Mucosa of rectum (tissue), 2 donors: ENCODE data around the gene MRTFA.
A peak's percentile ranks its signal among the peaks of the same experiment; 100 is the strongest.
"Not testable (repeated sequence)": the region's sequence is repeated elsewhere in the genome, so short reads cannot be mapped to it uniquely, and the experiment has no call there.

Experiments
- H3K27ac ChIP-seq, 2 donors: one replicate each; pipeline ENCODE4 v1.7.0; 2013; ENCODE audit warnings: inconsistent platforms in 2 of 2, low read depth in 2 of 2, low read length in 2 of 2
- H3K27me3 ChIP-seq, 2 donors: one replicate each; pipeline ENCODE4 v1.7.0; 2013; ENCODE audit warnings: low read length in 2 of 2; ENCODE audit not compliant: control insufficient read depth in 2 of 2, insufficient read depth in 2 of 2
- H3K36me3 ChIP-seq, 2 donors: one replicate each; pipeline ENCODE4 v1.7.0; 2013; ENCODE audit warnings: low read length in 2 of 2; ENCODE audit not compliant: control insufficient read depth in 2 of 2, insufficient read depth in 2 of 2
- H3K4me1 ChIP-seq, 2 donors: one replicate each; pipeline ENCODE4 v1.7.0; 2013; ENCODE audit warnings: low read length in 2 of 2, mild to moderate bottlenecking in 1 of 2; ENCODE audit not compliant: control insufficient read depth in 2 of 2, insufficient read depth in 2 of 2
- H3K4me3 ChIP-seq, 2 donors: one replicate each; pipeline ENCODE4 v1.7.0; 2013; ENCODE audit warnings: low read length in 2 of 2
- H3K9ac ChIP-seq, 2 donors: one replicate each; pipeline ENCODE4 v1.7.0; 2013; ENCODE audit warnings: low read length in 2 of 2, low read depth in 1 of 2, mild to moderate bottlenecking in 1 of 2
- H3K9me3 ChIP-seq, 2 donors: one replicate each; pipeline ENCODE4 v1.7.0; 2013; ENCODE audit warnings: low read length in 2 of 2; ENCODE audit not compliant: control insufficient read depth in 2 of 2
- donor health status: healthy.
- donor health status: Normal muscosa, but diverticular disease.

Gene MRTFA

GRCh38 chr22:40518840-40519239, 117.7 kb downstream of the MRTFA start:
- no peaks in the 10 kb centered on the region for H3K27me3 ChIP-seq
- peak overlapping the region in 1 of 2 donors; percentile 65 for H3K4me3 ChIP-seq
- no peaks in the 10 kb centered on the region for H3K9me3 ChIP-seq
- peaks cover 7 to 9% of the 10 kb centered on the region in 2 donors for H3K4me1 ChIP-seq
- peak overlapping the region; percentile 79 to 83 for H3K27ac ChIP-seq
- no peaks in the 10 kb centered on the region for H3K36me3 ChIP-seq
- H3K9ac ChIP-seq = peak overlapping the region in 1 of 2 donors; percentile 57

DNA sequence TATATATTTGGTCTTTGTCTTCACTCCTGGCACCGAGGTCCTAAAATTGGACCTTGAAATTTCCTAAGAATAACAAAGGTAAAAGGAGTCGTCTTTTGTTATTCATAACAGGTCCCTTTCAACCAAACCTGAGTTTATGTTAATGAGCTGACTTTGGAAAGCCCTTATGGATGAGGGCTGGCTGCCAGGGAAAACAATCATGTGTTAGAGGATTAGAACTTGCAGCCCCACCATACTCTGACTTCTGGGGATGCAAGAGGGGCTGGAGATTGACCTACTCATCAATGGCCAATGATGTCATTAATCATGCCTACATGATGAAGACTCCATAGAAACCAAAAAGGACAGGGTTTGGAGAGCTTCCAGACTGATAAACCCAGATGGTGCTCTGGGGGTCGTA, 118.9 kb downstream of the MRTFA start:
- no peaks in the 10 kb centered on the region for H3K27me3 ChIP-seq
- H3K27ac ChIP-seq = no peak overlapping the region
- no peaks in the 10 kb centered on the region for H3K36me3 ChIP-seq
- H3K4me3 ChIP-seq = no peak overlapping the region
- no peak overlapping the region for H3K9ac ChIP-seq
- peaks cover 7 to 9% of the 10 kb centered on the region in 2 donors for H3K4me1 ChIP-seq
- H3K9me3 ChIP-seq = no peaks in the 10 kb centered on the region

DNA sequence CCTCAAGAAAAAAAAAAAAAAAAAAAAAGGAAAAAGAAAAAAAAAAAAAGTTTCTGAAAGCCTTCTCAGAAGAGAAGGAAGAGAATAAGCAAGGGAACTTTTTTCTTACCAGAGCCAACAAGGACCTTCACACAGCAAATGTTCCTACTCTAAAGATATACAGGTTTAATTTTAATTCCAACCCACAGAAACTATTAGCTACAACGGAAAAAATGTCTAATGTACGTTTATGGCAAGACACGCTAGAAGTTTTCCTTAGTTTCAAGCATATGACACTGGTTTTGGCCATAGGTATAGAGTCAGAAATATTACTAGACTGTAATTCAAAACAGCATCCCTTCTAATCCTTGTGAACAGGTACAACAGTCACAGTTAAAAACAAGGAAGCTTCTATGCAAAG, 120.1 kb downstream of the MRTFA start:
- Histone ChIP-seq H3K4me1 (peaks cover 7 to 9% of the 10 kb centered on the region in 2 donors), H3K27me3 (no peaks in the 10 kb centered on the region), H3K9me3 (no peaks in the 10 kb centered on the region), H3K9ac (no peak overlapping the region), H3K4me3 (no peak overlapping the region), H3K27ac (no peak overlapping the region), H3K36me3 (no peaks in the 10 kb centered on the region)

DNA sequence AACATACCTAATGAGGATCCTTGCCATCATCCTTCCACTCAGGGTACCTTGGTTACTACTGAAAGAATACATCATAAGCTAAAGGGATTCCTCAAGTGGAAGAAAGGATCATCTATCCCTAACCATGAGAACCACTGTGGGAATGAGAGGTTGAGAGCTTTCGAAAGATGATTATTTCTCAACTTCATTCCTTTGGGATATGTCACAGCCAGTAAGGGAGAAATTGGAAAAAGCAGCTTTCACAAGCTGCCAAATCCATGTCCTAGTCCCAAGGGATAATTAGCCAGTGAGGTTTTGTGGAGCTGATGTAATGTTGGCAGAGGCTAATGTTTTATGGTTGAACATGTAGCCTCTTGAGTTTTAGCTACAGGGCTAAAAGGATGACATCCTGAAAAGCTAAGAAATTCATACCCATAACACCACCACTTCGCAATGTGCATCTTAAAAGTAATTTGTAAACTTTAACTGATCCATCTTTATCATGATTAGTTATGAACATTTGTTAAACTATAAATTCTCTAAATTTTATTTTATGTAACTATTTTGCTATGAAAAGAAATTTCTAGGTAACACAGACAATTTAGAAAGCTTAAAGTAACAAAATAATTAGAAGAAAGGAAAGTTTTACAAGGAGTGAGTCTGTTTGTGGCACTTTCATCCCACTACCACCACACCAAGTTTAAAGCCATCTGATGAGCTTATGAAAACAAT, 123.9 kb downstream of the MRTFA start:
- no peaks in the 10 kb centered on the region for H3K27me3 ChIP-seq
- H3K9ac ChIP-seq = no peak overlapping the region
- no peak overlapping the region for H3K4me3 ChIP-seq
- peaks cover 14 to 18% of the 10 kb centered on the region in 2 donors for H3K4me1 ChIP-seq
- peak overlapping the region; percentile 49 to 53 for H3K27ac ChIP-seq
- no peaks in the 10 kb centered on the region for H3K36me3 ChIP-seq
- H3K9me3 ChIP-seq = no peaks in the 10 kb centered on the region

DNA sequence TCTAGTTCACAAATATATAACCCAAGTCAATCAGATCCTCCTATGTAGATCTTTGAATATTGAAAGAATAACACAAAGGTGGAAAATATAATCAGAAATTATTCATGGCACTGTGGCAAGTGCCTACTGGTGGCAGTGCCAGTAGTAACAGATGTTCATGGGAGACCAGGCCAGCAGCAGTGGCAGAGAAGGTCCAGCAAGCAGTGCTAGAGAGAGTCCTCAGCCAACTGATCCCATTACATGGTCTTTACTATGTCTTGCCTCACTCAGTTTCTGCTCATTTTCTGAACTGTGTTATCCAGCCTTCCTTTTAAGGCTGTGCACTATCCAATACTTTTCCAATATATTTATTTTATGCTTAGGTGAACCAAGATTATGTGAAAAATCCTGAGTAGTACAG, 124.9 kb downstream of the MRTFA start:
- H3K27me3 ChIP-seq = no peaks in the 10 kb centered on the region
- H3K36me3 ChIP-seq = no peaks in the 10 kb centered on the region
- H3K4me1 ChIP-seq = peaks cover 14 to 18% of the 10 kb centered on the region in 2 donors
- peak overlapping the region; percentile 49 to 53 for H3K27ac ChIP-seq
- no peak overlapping the region for H3K4me3 ChIP-seq
- H3K9me3 ChIP-seq = no peaks in the 10 kb centered on the region
- no peak overlapping the region for H3K9ac ChIP-seq

DNA sequence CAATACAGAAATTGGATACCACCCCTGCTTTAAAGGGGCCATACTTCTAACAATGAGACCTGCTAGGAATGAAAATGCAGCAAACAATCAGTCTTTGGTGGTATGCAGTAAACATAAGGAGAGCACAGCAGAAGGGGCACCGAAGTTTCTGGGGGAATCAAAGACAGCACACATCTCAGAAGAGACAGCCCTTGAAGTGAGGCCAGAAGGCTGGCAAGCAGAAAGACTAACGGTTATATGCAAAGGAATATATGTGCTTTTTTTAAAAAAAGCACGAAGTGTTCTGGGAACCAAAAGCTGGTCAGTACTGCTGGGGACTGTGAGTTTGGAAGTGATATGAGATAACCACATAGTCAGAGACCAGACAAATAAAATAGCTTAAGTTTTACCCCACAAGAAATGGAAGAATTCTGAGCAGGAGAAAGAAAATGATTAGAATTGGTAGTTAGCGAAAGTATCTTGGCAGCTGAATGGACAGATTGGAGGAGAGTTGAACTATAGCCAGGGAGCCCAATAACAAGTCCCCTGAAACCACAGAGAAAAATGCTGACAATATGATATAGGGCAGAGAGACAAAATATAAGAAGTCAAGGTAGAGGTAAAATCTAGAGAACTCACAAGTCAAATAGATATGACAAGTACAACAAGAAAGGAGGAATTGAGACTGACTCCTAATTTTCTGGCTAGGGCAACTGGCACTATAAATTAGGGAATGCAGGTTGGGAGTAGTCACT, 125.7 kb downstream of the MRTFA start:
- no peaks in the 10 kb centered on the region for H3K36me3 ChIP-seq
- peak overlapping the region in 1 of 2 donors; percentile 23 for H3K27ac ChIP-seq
- H3K9ac ChIP-seq = peak overlapping the region in 1 of 2 donors; percentile 7
- H3K27me3 ChIP-seq = no peaks in the 10 kb centered on the region
- H3K4me1 ChIP-seq = peaks cover 14 to 18% of the 10 kb centered on the region in 2 donors
- no peaks in the 10 kb centered on the region for H3K9me3 ChIP-seq
- no peak overlapping the region for H3K4me3 ChIP-seq

- H3K27me3 ChIP-seq = no peaks in the 10 kb centered on the region
- no peaks in the 10 kb centered on the region for H3K9me3 ChIP-seq
- peak overlapping the region; percentile 76 to 84 for H3K27ac ChIP-seq
- H3K9ac ChIP-seq = peak overlapping the region; percentile 27 to 39
- peaks cover 14 to 18% of the 10 kb centered on the region in 2 donors for H3K4me1 ChIP-seq
- H3K36me3 ChIP-seq = no peaks in the 10 kb centered on the region
- H3K4me3 ChIP-seq = no peak overlapping the region
These were observed 127.0 kb downstream of the MRTFA start for GRCh38 chr22:40509401-40510134.

GRCh38 chr22:40508046-40508445, 128.5 kb downstream of the MRTFA start:
- H3K36me3 ChIP-seq, H3K4me3 ChIP-seq, H3K9me3 ChIP-seq, H3K27ac ChIP-seq, H3K9ac ChIP-seq, H3K27me3 ChIP-seq: not testable (repeated sequence)
- H3K4me1 ChIP-seq = peaks cover 14 to 18% of the 10 kb centered on the region in 2 donors

DNA sequence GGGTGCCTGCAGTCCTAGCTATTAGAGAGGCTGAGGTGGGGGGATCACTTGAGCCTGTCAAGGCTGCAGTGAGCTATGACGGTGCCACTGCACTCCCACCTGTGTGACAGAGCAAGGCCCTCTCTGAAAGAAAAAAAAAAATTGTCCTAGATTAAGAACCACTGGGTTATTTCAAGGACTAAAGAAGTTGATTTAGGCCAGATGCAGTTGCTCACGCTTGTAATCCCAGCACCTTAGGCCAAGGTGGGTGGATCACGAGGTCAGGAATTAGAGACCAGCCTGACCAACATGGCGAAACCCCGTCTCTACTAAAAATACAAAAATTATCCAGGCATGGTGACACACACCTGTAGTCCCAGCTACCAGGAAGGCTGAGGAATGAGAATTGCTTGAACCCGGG, 129.0 kb downstream of the MRTFA start:
- Histone ChIP-seq H3K9ac (no peak overlapping the region), H3K9me3 (no peaks in the 10 kb centered on the region)

DNA sequence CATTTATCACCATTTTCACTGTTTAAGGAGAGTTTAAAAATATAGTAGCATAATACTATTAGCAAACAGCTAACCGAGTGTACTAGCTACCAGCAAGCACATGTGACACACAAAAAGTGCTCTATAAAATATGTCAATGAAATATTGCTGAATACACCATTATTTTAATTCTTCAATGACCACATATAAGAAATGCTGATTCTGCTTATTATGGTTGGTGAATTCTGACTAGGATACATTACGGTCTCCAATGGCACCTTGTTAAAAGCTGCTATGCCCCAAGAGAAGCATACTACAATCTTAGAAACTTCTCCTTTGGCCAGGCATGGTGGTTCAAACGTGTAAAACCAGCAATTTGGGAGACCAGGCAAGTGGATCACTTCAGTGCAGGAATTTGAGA, 129.8 kb downstream of the MRTFA start:
- Histone ChIP-seq H3K9ac (no peak overlapping the region), H3K9me3 (no peaks in the 10 kb centered on the region), H3K4me1 (peaks cover 14 to 18% of the 10 kb centered on the region in 2 donors), H3K4me3 (no peak overlapping the region), H3K27me3 (no peaks in the 10 kb centered on the region), H3K36me3 (no peaks in the 10 kb centered on the region), H3K27ac (no peak overlapping the region)

More for the DNA sequence above, 129.0 kb downstream of the MRTFA start:
- Histone ChIP-seq H3K4me1 (peaks cover 14 to 18% of the 10 kb centered on the region in 2 donors), H3K4me3 (no peak overlapping the region), H3K27me3 (no peaks in the 10 kb centered on the region), H3K27ac (no peak overlapping the region), H3K36me3 (no peaks in the 10 kb centered on the region)
